HEK293 (cell line): ENCODE measurements around the gene HPD.

ENCODE experiments used
- CTCF ChIA-PET: fragments of 350-600 bp; formaldehyde crosslinking; extraction: SDS; loops from one replicate; lab custom pipeline; 2021; ENCODE audit warnings: antibody characterized with exemption; lab: Yijun Ruan, JAX
- POLR2A ChIA-PET: fragments of 300-600 bp; formaldehyde crosslinking; extraction: SDS; loops from one replicate; lab custom pipeline; 2020; ENCODE audit warnings: antibody characterized with exemption, inconsistent platforms; lab: Yijun Ruan, JAX
- H3K27ac ChIP-seq: fragments of 200-500 bp; sonication (Bioruptor generic); 2 replicates; pipeline ENCODE4 v1.5.1; 2014; ENCODE audit warnings: low read depth, low read length, control low read depth, inconsistent platforms; ENCODE audit errors: extremely low read depth
- H3K36me3 ChIP-seq, 2 experiments: fragments of 200-500 bp in 1 of 2; sonication (Bioruptor generic) in 1 of 2; 1 replicate in 1 of 2; 2 replicates in 1 of 2; pipeline ENCODE4 v1.5.1; 2014 to 2017; ENCODE audit warnings: inconsistent platforms in 2 of 2, low read length in 2 of 2; ENCODE audit not compliant: control insufficient read depth in 2 of 2, insufficient read depth in 1 of 2
- H3K4me1 ChIP-seq: fragments of 200-500 bp; sonication (Bioruptor generic); 2 replicates; pipeline ENCODE4 v1.5.1; 2014; ENCODE audit warnings: mild to moderate bottlenecking, low read length, inconsistent platforms; ENCODE audit not compliant: control insufficient read depth, insufficient read depth
- H3K4me3 ChIP-seq: 2 replicates; pipeline ENCODE4 v1.5.1; 2011; ENCODE audit warnings: low read depth, mild to moderate bottlenecking, control low read depth, low read length, moderate library complexity
- H3K9me3 ChIP-seq: fragments of 200-500 bp; sonication (Bioruptor generic); 2 replicates; pipeline ENCODE4 v1.5.1; 2014; ENCODE audit warnings: low read depth, low read length, inconsistent platforms; ENCODE audit not compliant: control insufficient read depth, insufficient read depth
- IKZF3 ChIP-seq: fragments of 450-650 bp; IDR thresholded peaks from 2 replicates; pipeline ENCODE4 v1.5.0; 2018; ENCODE audit warnings: missing biosample characterization, mild to moderate bottlenecking, missing genetic modification characterization, moderate library complexity
- REPIN1 ChIP-seq: fragments of 450-650 bp; formaldehyde crosslinking; IDR thresholded peaks from 2 replicates; pipeline ENCODE4 v1.5.1; 2017; ENCODE audit warnings: missing biosample characterization, missing genetic modification characterization, low read depth
- SP7 ChIP-seq: fragments of 450-650 bp; formaldehyde crosslinking; IDR thresholded peaks from 2 replicates; pipeline ENCODE4 v1.5.1; 2016; ENCODE audit warnings: missing biosample characterization, missing genetic modification characterization
- ZFHX2 ChIP-seq: fragments of 450-650 bp; formaldehyde crosslinking; conservative IDR thresholded peaks from 2 replicates; pipeline ENCODE4 v1.5.1; 2016; ENCODE audit warnings: missing biosample characterization, missing genetic modification characterization
- ZFP37 ChIP-seq: fragments of 450-650 bp; formaldehyde crosslinking; IDR thresholded peaks from 2 replicates; pipeline ENCODE4 v1.5.1; 2016; ENCODE audit warnings: missing biosample characterization, missing genetic modification characterization
- ZNF112 ChIP-seq: fragments of 450-650 bp; formaldehyde crosslinking; IDR thresholded peaks from 2 replicates; pipeline ENCODE4 v1.5.0; 2017; ENCODE audit warnings: missing biosample characterization, missing genetic modification characterization
- ZNF223 ChIP-seq: fragments of 450-650 bp; formaldehyde crosslinking; IDR thresholded peaks from 2 replicates; pipeline ENCODE4 v1.5.1; 2016; ENCODE audit warnings: missing biosample characterization, missing genetic modification characterization
- ZNF266 ChIP-seq: fragments of 450-650 bp; formaldehyde crosslinking; IDR thresholded peaks from 2 replicates; pipeline ENCODE4 v1.5.1; 2016; ENCODE audit warnings: missing biosample characterization, missing genetic modification characterization, low read depth
- ZNF354C ChIP-seq: fragments of 450-650 bp; formaldehyde crosslinking; IDR thresholded peaks from 2 replicates; pipeline ENCODE4 v1.5.1; 2016; ENCODE audit warnings: missing biosample characterization, missing genetic modification characterization, low read depth, borderline replicate concordance
- ZNF366 ChIP-seq: fragments of 450-650 bp; formaldehyde crosslinking; conservative IDR thresholded peaks from 2 replicates; pipeline ENCODE4 v1.5.1; 2016; ENCODE audit warnings: missing biosample characterization, missing genetic modification characterization
- ZNF423 ChIP-seq: fragments of 450-650 bp; formaldehyde crosslinking; IDR thresholded peaks from 2 replicates; pipeline ENCODE4 v1.5.1; 2016; ENCODE audit warnings: missing biosample characterization, missing genetic modification characterization
- TF ChIP-seq, protein P1 (sequence below): fragments of 450-650 bp; formaldehyde crosslinking; IDR thresholded peaks from 2 replicates; pipeline ENCODE4 v1.5.1; 2016; ENCODE audit warnings: missing biosample characterization, missing genetic modification characterization, borderline replicate concordance
- TF ChIP-seq, protein P2 (sequence below): fragments of 450-650 bp; formaldehyde crosslinking; IDR thresholded peaks from 2 replicates; pipeline ENCODE4 v1.5.1; 2017; ENCODE audit warnings: missing biosample characterization, missing genetic modification characterization
- TF ChIP-seq, protein P3 (sequence below): fragments of 450-650 bp; formaldehyde crosslinking; IDR thresholded peaks from 2 replicates; pipeline ENCODE4 v1.5.1; 2016; ENCODE audit warnings: missing biosample characterization, missing genetic modification characterization
- TF ChIP-seq, protein P4 (sequence below): fragments of 450-650 bp; formaldehyde crosslinking; IDR thresholded peaks from 2 replicates; pipeline ENCODE4 v1.5.1; 2016; ENCODE audit warnings: missing biosample characterization, missing genetic modification characterization
- TF ChIP-seq, protein P5 (sequence below): fragments of 450-650 bp; formaldehyde crosslinking; IDR thresholded peaks from 2 replicates; pipeline ENCODE4 v1.5.1; 2016; ENCODE audit warnings: missing biosample characterization, missing genetic modification characterization
- TF ChIP-seq, protein P6 (sequence below): fragments of 450-650 bp; formaldehyde crosslinking; optimal IDR thresholded peaks from 2 replicates; pipeline ENCODE3; 2016; ENCODE audit warnings: missing biosample characterization, mild to moderate bottlenecking, missing genetic modification characterization

HPD gene

DNA sequence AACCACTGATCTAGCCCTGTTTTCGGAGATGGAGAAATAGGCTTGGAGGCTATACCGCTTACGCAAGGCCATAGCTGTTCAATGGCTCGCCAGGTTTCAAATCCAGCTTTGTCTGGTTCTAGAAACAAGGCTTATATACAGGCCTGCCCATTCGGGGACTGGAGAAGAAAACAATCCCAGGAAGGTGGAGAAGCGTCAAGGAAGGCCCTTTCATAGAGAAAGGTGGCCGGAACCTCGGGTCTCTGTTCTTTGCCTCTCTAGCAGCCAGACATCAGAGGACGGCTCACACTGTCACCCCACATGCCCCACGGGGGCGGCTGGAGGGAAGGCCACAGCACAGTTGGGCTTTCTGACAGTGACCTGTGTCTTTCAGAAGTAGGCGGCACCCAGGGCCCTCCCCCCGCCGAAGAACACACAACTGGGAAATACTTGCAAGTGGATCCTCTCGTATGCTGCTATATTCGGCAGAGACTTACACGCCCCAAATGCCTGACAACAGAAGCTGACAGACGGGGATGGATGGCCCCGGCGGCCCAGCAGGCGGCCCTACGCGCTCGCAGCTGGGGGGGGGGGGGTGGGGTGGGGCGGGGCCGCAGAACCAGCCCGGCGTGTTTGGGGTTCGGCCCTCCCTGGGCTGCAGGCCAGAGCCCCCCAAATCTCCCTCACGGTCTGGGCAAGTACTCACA lies 59.4 kb downstream of the HPD start (continued):
- TF ChIP-seq, protein P1, sequence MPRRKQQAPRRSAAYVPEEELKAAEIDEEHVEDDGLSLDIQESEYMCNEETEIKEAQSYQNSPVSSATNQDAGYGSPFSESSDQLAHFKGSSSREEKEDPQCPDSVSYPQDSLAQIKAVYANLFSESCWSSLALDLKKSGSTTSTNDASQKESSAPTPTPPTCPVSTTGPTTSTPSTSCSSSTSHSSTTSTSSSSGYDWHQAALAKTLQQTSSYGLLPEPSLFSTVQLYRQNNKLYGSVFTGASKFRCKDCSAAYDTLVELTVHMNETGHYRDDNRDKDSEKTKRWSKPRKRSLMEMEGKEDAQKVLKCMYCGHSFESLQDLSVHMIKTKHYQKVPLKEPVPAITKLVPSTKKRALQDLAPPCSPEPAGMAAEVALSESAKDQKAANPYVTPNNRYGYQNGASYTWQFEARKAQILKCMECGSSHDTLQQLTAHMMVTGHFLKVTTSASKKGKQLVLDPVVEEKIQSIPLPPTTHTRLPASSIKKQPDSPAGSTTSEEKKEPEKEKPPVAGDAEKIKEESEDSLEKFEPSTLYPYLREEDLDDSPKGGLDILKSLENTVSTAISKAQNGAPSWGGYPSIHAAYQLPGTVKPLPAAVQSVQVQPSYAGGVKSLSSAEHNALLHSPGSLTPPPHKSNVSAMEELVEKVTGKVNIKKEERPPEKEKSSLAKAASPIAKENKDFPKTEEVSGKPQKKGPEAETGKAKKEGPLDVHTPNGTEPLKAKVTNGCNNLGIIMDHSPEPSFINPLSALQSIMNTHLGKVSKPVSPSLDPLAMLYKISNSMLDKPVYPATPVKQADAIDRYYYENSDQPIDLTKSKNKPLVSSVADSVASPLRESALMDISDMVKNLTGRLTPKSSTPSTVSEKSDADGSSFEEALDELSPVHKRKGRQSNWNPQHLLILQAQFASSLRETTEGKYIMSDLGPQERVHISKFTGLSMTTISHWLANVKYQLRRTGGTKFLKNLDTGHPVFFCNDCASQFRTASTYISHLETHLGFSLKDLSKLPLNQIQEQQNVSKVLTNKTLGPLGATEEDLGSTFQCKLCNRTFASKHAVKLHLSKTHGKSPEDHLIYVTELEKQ = peak; percentile 30; the same call in 1 of the 2 replicates

DNA sequence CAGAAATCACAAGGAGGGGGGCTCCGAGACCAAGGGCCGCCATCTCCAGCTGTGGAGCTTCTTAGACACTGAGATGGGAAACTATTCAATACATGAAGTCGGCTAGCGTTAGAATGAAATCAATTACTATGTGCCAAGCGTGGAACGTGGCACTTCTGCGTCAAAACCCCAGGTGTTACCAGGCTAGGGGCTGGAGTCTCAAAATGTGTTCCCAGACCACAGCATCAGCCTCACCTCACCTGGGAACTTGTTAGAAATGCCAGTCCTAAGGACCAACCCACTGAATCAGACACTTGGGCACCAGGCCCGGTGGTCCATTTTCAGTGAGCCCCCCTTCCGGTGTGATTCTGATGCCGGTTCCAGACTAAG lies 59.9 kb downstream of the HPD start:
- POLR2A ChIA-PET = interaction anchor here (0.8 to 8.9 kb wide), 4 partner anchors 11 to 95 kb away, joined by 3 to 165 read pairs (median 8); partner anchors contain the start of gene PSMD9
- H3K27ac ChIP-seq = peak overlapping the region; percentile 100
- H3K4me1 ChIP-seq = peaks cover 20% of the 10 kb centered on the region
- H3K9me3 ChIP-seq = no peaks in the 10 kb centered on the region
- peaks cover 0 to 26% of the 10 kb centered on the region in 2 experiments; a peak in 1 of 3 replicates for H3K36me3 ChIP-seq
- H3K4me3 ChIP-seq = no peak overlapping the region; the same call in 1 of the 2 replicates
- CTCF ChIA-PET = interaction anchor here (0.7 to 9.8 kb wide), 6 partner anchors 11 to 104 kb away, joined by 3 to 393 read pairs (median 180); partner anchors contain the start of genes PSMD9 and SETD1B
- peak; percentile 94; the same call in 1 of the 2 replicates for TF ChIP-seq ZFP37 (tag by site-specific recombination)
- TF ChIP-seq, protein P2, sequence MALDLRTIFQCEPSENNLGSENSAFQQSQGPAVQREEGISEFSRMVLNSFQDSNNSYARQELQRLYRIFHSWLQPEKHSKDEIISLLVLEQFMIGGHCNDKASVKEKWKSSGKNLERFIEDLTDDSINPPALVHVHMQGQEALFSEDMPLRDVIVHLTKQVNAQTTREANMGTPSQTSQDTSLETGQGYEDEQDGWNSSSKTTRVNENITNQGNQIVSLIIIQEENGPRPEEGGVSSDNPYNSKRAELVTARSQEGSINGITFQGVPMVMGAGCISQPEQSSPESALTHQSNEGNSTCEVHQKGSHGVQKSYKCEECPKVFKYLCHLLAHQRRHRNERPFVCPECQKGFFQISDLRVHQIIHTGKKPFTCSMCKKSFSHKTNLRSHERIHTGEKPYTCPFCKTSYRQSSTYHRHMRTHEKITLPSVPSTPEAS (tag by site-specific recombination) = no peak

DNA sequence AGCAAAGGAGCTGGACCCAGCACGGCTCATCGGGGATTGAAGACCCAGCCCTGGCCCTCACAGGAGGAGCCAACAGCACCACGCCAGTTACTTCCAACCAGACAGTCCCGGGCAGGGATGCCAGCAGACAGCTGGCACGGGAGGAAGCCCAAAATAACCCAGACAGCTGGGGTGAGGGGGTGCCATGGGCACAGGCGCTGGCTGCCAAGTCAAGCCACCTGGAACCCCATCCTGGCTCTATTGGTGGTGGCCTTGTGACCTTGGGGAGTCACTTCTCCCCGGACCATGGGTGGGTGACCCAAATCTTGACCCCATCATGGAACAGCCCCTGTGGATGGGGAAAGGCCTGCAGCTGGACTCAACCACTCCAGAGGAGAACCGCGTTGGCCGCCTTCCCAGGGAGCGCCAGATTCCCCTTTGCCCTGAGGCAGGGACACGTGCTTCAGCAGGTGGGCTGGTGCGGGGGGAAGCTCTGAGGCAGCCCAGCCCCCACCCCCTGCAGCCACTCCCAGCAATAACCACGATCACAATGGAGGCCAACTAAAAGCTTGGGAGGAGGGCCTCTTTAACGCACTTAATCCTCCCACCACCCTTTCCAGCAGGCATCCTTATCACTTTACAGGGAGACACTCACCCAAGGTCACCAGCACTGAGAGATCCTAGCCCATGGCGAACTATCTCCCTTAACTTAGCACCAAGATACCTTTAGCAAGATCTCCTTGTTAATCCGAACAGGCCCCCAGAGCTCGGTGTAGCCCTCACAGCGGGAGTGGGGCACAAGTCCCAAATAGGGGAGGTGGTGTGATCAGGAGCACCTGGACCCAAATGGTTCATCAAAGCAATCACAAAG lies 60.5 kb downstream of the HPD start:
- H3K9me3 ChIP-seq = no peaks in the 10 kb centered on the region
- H3K4me3 ChIP-seq = no peak overlapping the region; the same call in 1 of the 2 replicates
- ChIA-PET CTCF (interaction anchor here (0.7 to 9.8 kb wide), 7 partner anchors 11 to 103 kb away, joined by 3 to 393 read pairs (median 154); partner anchors contain the start of genes PSMD9 and SETD1B), POLR2A (interaction anchor here (0.6 to 8.9 kb wide), 4 partner anchors 11 to 698 kb away, joined by 4 to 165 read pairs (median 10); partner anchors contain the start of gene PSMD9)
- H3K4me1 ChIP-seq = peaks cover 20% of the 10 kb centered on the region
- peaks cover 0 to 26% of the 10 kb centered on the region in 2 experiments; a peak in 1 of 3 replicates for H3K36me3 ChIP-seq
- H3K27ac ChIP-seq = peak overlapping the region; percentile 100
- peak; percentile 69; the same call in 1 of the 2 replicates for TF ChIP-seq ZNF423 (tag by site-specific recombination)
- TF ChIP-seq REPIN1 = no peak
- TF ChIP-seq, protein P3, sequence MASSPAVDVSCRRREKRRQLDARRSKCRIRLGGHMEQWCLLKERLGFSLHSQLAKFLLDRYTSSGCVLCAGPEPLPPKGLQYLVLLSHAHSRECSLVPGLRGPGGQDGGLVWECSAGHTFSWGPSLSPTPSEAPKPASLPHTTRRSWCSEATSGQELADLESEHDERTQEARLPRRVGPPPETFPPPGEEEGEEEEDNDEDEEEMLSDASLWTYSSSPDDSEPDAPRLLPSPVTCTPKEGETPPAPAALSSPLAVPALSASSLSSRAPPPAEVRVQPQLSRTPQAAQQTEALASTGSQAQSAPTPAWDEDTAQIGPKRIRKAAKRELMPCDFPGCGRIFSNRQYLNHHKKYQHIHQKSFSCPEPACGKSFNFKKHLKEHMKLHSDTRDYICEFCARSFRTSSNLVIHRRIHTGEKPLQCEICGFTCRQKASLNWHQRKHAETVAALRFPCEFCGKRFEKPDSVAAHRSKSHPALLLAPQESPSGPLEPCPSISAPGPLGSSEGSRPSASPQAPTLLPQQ (tag by site-specific recombination) = 0 out of 2 replicates have a peak, but pooled peaks have one; percentile 43
- peak; percentile 97 for TF ChIP-seq ZFHX2 (tag by site-specific recombination)
- peak; percentile 42; the same call in 1 of the 2 replicates for TF ChIP-seq ZNF366
- TF ChIP-seq IKZF3 (tag by site-specific recombination) = peak; percentile 87
- no peak for TF ChIP-seq ZNF354C (tag by site-specific recombination)
- TF ChIP-seq ZNF112 (tag by site-specific recombination) = no peak
- TF ChIP-seq SP7 (tag by site-specific recombination) = peak; percentile 91
- TF ChIP-seq, protein P4, sequence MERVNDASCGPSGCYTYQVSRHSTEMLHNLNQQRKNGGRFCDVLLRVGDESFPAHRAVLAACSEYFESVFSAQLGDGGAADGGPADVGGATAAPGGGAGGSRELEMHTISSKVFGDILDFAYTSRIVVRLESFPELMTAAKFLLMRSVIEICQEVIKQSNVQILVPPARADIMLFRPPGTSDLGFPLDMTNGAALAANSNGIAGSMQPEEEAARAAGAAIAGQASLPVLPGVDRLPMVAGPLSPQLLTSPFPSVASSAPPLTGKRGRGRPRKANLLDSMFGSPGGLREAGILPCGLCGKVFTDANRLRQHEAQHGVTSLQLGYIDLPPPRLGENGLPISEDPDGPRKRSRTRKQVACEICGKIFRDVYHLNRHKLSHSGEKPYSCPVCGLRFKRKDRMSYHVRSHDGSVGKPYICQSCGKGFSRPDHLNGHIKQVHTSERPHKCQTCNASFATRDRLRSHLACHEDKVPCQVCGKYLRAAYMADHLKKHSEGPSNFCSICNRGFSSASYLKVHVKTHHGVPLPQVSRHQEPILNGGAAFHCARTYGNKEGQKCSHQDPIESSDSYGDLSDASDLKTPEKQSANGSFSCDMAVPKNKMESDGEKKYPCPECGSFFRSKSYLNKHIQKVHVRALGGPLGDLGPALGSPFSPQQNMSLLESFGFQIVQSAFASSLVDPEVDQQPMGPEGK (tag by site-specific recombination) = peak; percentile 96
- TF ChIP-seq, protein P5, sequence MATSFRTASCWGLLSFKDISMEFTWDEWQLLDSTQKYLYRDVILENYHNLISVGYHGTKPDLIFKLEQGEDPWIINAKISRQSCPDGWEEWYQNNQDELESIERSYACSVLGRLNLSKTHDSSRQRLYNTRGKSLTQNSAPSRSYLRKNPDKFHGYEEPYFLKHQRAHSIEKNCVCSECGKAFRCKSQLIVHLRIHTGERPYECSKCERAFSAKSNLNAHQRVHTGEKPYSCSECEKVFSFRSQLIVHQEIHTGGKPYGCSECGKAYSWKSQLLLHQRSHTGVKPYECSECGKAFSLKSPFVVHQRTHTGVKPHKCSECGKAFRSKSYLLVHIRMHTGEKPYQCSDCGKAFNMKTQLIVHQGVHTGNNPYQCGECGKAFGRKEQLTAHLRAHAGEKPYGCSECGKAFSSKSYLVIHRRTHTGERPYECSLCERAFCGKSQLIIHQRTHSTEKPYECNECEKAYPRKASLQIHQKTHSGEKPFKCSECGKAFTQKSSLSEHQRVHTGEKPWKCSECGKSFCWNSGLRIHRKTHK (tag by site-specific recombination) = no peak
- TF ChIP-seq ZNF266 (tag by site-specific recombination) = no peak
- TF ChIP-seq ZNF223 = no peak
- TF ChIP-seq, protein P6, sequence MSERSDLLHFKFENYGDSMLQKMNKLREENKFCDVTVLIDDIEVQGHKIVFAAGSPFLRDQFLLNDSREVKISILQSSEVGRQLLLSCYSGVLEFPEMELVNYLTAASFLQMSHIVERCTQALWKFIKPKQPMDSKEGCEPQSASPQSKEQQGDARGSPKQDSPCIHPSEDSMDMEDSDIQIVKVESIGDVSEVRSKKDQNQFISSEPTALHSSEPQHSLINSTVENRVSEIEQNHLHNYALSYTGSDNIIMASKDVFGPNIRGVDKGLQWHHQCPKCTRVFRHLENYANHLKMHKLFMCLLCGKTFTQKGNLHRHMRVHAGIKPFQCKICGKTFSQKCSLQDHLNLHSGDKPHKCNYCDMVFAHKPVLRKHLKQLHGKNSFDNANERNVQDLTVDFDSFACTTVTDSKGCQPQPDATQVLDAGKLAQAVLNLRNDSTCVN (tag by site-specific recombination) = peak; percentile 31
